GM12872 (cell line): ENCODE results near the gene OTULINL.

Source experiments
- TF ChIP-seq, protein P1 (sequence below): IDR thresholded peaks from 3 replicates; pipeline ENCODE4 v1.5.1; 2011; ENCODE audit warnings: low read depth, mild to moderate bottlenecking, low read length, moderate library complexity; ENCODE audit not compliant: insufficient read depth

Gene OTULINL

DNA sequence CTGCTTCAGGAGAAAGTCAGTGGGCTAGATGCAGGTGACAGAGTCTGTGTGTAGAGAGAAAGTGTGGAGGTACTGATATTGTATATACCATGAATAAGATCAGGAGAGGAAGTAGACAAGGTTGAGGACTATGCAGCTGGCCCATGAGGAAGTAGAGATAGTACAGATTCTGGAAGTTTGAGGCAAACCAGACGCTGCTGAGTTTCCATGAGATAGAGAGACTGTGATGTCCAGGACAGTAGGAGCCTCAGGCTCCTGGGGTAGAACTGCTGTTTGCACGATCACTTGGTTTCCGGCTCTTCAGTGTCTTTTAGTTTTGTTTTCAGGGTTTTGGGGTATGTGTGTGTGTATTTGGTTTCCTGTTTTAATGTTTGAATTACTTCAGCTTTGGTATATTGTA, 13.6 kb downstream of the OTULINL start:
- TF ChIP-seq, protein P1, sequence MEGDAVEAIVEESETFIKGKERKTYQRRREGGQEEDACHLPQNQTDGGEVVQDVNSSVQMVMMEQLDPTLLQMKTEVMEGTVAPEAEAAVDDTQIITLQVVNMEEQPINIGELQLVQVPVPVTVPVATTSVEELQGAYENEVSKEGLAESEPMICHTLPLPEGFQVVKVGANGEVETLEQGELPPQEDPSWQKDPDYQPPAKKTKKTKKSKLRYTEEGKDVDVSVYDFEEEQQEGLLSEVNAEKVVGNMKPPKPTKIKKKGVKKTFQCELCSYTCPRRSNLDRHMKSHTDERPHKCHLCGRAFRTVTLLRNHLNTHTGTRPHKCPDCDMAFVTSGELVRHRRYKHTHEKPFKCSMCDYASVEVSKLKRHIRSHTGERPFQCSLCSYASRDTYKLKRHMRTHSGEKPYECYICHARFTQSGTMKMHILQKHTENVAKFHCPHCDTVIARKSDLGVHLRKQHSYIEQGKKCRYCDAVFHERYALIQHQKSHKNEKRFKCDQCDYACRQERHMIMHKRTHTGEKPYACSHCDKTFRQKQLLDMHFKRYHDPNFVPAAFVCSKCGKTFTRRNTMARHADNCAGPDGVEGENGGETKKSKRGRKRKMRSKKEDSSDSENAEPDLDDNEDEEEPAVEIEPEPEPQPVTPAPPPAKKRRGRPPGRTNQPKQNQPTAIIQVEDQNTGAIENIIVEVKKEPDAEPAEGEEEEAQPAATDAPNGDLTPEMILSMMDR: no peak

GRCh38 chr5:14595891-14596290, 14.3 kb downstream of the OTULINL start:
- TF ChIP-seq, protein P1: no peak

DNA sequence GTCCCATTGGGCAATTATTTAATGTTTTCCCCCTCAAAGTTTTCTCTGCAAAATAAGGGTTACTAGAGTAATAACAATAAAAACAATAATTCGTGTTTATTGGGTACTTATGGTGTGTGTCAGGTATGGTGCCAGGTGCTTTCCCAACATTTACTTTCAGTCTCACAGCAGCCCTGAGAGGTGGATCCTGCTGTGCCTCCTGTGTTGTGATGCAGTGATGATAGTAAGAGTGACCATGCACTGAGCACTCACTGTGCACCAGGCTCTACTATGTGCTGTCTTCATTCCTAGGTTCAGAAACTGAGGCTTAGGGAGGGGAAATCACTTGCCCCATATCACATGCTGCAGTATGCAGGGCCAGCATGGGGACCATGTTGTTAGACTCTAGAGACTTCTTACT, 15.5 kb downstream of the OTULINL start:
- TF ChIP-seq, protein P1: no peak

- TF ChIP-seq, protein P1: no peak
These were observed 16.6 kb downstream of the OTULINL start for GRCh38 chr5:14598225-14598624.

DNA sequence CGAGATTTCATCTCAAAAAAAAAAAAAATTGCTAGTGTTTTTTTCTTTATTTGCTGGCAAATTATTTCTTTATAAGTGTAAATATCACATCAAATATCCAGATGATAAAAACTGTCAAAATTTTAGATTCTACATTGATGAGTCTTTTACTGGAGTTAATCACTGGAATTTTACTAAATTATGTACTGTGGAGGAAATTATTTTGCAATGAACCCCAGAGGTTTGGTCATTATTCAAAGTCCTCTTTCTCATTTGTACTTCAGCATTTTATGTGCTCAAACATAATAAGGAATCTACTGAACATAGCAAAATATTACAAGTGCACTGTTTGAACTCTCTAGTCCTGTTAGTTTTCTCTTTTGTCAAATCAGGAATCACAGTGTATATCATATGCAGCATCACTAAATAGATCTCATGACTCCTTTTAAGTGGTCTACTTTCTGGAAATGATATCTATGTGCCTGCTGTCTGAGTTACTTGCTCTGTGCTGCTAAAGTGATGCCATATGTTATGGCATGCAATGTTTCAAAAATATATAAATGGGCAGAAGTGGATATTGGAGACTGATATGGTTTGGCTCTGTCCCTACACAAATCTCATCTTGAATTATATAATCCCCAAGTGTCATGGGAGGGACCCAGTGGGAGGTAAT, 18.0 kb downstream of the OTULINL start:
- TF ChIP-seq, protein P1: no peak

- TF ChIP-seq, protein P1: no peak
These were observed 19.3 kb downstream of the OTULINL start for GRCh38 chr5:14600846-14601245.

DNA sequence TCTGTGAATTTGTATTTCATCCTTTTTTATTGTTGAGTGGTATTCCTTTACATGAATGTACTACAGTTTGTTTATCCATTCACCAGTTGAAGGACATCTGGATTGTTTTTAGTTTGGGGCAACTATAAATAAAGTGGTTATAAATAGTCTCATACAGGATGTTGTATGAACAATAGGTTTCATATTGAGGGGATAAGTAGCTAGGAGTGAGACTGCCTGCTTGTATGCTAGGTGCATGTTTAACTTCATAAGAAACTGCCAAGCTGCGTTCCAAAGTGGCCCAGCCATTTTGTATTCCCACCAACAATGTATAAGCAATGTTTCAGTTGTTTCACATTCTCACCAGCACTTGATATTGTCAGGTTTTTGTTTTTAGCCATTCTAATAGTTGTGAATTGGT, 21.5 kb downstream of the OTULINL start:
- TF ChIP-seq, protein P1: no peak

DNA sequence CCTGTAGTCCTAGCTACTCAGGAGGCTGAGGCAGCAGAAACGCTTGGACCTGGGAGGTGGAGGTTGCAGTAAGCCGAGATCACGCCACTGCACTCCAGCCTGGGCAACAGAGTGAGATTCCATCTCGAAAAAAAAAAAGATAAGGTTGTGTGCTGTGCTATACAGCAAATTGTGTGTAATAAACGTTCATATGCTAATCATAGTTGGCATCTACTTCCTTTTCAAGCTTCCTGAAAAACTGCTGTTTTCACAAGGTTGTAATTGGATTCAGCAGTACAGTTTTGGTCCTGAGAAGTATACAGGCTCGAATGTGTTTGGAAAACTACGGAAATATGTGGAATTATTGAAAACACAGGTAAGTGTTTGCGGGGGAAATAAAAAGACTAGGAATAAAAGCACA, 25.5 kb downstream of the OTULINL start:
- TF ChIP-seq, protein P1: no peak
